Ovary (tissue), 9 donors: Measurements from ENCODE around the gene KPNA4. TPM values are rescaled to one million over a fixed set of nuclear protein-coding genes. Genes with fewer than 3 reads are reported as not detected.

Experiments used
- DNase-seq, 5 donors: peaks; one replicate each; pipeline ENCODE4 v3.0.0-alpha.2; 2019 to 2020
- H3K27ac ChIP-seq, 2 donors: fragments of 200-600 bp; one replicate each; pipeline versions ENCODE4 v1.5.1 to v1.8.0; 2019 to 2022
- H3K27me3 ChIP-seq: fragments of 200-600 bp; one replicate; pipeline ENCODE4 v1.8.0; 2022
- H3K36me3 ChIP-seq: fragments of 200-600 bp; sonication (generic); one replicate; pipeline ENCODE4 v1.5.1; 2019
- H3K4me1 ChIP-seq: one replicate; pipeline ENCODE4 v1.8.1; 2013; ENCODE audit warnings: mild to moderate bottlenecking, moderate library complexity; ENCODE audit not compliant: insufficient read depth
- H3K4me3 ChIP-seq: fragments of 200-600 bp; sonication (generic); one replicate; pipeline ENCODE4 v1.5.1; 2017
- H3K9me3 ChIP-seq, 2 donors: fragments of 200-600 bp in 1 of 2; sonication (generic) in 1 of 2; one replicate each; pipeline versions ENCODE4 v1.5.1 to v1.8.1; 2013 to 2019; ENCODE audit warnings: mild to moderate bottlenecking in 1 of 2, moderate library complexity in 1 of 2
- EP300 ChIP-seq: sonication (generic); formaldehyde crosslinking; IDR thresholded peaks from one replicate; pipeline ENCODE4 v1.6.1; 2017; ENCODE audit warnings: antibody characterized with exemption
- POLR2A ChIP-seq: fragments of 450-650 bp; IDR thresholded peaks from one replicate; pipeline ENCODE4 v1.6.1; 2017; ENCODE audit warnings: antibody characterized with exemption, mild to moderate bottlenecking, moderate library complexity
- WGBS, 3 donors: extraction: QIAGEN DNeasy Blood & Tissue Kit in 1 of 3; methylation state at CpG; one replicate each; pipeline versions ENCODE4 v1.1.5 to v1.1.7; 2013 to 2017; 5-methylcytosine and 5-hydroxymethylcytosine counted together
- intact Hi-C, 4 donors: fragments of 100-400 bp; cut with DNase I; formaldehyde crosslinking; loops; one replicate each; pipeline versions ENCODE4 v1.11.0 to v1.15.1; 2022 to 2023
- polyA plus RNA-seq, 2 donors: library from polyadenylated mRNA; stranded (reverse); fragments of 200-250 nt in 1 of 2; fragments of 350-450 nt in 1 of 2; fragmentation: Illumina TruSeq in 1 of 2; extraction: RNeasy Lipid Tissue Mini Kit (QIAGEN cat#74804) in 1 of 2; gene quantifications; one replicate each; pipeline ENCODE4 v1.2.3, GENCODE V29; 2013 to 2014
- total RNA-seq, 7 donors: library from RNA; depleted of rRNA in 2 of 7; stranded (reverse); fragments of >200 nt in 2 of 7; fragmentation: NEBNext Ultra II Directional in 3 of 7; extraction: Animal tissue kit (Norgen Biotek cat#: 25700) in 3 of 7; gene quantifications; one replicate each; pipeline versions ENCODE4 v1.1.0 to v1.2.4, GENCODE V29; 2016 to 2023
- TF ChIP-seq, protein P1 (sequence below), 3 donors: fragments of 450-650 bp in 2 of 3; fragments of 200-600 bp in 1 of 3; IDR thresholded peaks; one replicate each; pipeline versions ENCODE4 v1.5.1 to v1.8.0; 2016 to 2022; ENCODE audit warnings: antibody characterized with exemption in 3 of 3, mild to moderate bottlenecking in 1 of 3
- donor health status: DM: no; HTN: no; CAD: no; lungs with moderate emphysema.
- donor health status: DM: no; HTN: no; CAD: no.
- donor health status: Bipolar disorder and iron deficiency.
- donor health status: DM: yes; HTN: yes; CAD: no.
- donor health status: DM: no; HTN: no; CAD: no.
- donor health status: DM: yes; HTN: yes; CAD: no.

The KPNA4 gene
- total and polyA plus RNA-seq, 9 donors = 11.4 to 64.0 (median 36.8) TPM

DNA sequence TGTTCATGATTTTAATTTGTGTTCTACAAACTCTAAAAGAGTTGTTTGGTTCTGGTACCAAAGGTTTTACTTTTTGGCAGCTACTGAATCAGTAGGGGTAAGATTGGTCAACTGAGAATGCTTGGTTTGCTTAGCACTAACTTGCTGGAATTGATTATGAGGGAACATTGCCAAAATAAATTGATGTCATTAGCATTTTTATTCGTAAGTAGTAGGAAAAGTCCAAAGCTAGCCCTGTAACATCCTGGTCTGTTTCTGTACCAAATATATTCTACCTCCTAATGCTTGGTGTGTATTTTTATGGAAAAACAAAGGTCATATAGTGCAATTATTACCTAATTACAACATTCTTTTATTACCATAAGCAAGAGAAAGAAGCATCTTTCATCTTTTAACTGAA, 35.9 kb upstream of the KPNA4 start:
- Histone ChIP-seq H3K9me3 (no peaks in the 10 kb centered on the region), H3K4me3 (no peak overlapping the region), H3K27me3 (no peaks in the 10 kb centered on the region), H3K4me1 (no peaks in the 10 kb centered on the region), H3K36me3 (no peaks in the 10 kb centered on the region), H3K27ac (no peak overlapping the region)
- WGBS, 3 donors = 35 to 47% (median 44%) methylated on average over 1 of the region's 1 CpG
- intact Hi-C loops = no loop called here
- TF ChIP-seq, protein P1, sequence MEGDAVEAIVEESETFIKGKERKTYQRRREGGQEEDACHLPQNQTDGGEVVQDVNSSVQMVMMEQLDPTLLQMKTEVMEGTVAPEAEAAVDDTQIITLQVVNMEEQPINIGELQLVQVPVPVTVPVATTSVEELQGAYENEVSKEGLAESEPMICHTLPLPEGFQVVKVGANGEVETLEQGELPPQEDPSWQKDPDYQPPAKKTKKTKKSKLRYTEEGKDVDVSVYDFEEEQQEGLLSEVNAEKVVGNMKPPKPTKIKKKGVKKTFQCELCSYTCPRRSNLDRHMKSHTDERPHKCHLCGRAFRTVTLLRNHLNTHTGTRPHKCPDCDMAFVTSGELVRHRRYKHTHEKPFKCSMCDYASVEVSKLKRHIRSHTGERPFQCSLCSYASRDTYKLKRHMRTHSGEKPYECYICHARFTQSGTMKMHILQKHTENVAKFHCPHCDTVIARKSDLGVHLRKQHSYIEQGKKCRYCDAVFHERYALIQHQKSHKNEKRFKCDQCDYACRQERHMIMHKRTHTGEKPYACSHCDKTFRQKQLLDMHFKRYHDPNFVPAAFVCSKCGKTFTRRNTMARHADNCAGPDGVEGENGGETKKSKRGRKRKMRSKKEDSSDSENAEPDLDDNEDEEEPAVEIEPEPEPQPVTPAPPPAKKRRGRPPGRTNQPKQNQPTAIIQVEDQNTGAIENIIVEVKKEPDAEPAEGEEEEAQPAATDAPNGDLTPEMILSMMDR (IDR thresholded peaks at IDR 0.05) = no peak
- TF ChIP-seq POLR2A = no peak
- no peak for DNase-seq

- TF ChIP-seq EP300 (no peak), POLR2A (no peak)
- TF ChIP-seq, protein P1 (IDR thresholded peaks at IDR 0.05) = no peak
- no peaks in the 10 kb centered on the region for H3K27me3 ChIP-seq
- DNase-seq = no peak
- H3K36me3 ChIP-seq = no peaks in the 10 kb centered on the region
- intact Hi-C loops = no loop called here
- no peaks in the 10 kb centered on the region for H3K9me3 ChIP-seq
- WGBS, 3 donors = 72 to 85% (median 77%) methylated on average over 2 of the region's 2 CpGs
- no peaks in the 10 kb centered on the region for H3K4me1 ChIP-seq
- no peak overlapping the region for H3K4me3 ChIP-seq
- H3K27ac ChIP-seq = no peak overlapping the region
Observed at GRCh38 chr3:160598865-160599264, 33.5 kb upstream of the KPNA4 start.

DNA sequence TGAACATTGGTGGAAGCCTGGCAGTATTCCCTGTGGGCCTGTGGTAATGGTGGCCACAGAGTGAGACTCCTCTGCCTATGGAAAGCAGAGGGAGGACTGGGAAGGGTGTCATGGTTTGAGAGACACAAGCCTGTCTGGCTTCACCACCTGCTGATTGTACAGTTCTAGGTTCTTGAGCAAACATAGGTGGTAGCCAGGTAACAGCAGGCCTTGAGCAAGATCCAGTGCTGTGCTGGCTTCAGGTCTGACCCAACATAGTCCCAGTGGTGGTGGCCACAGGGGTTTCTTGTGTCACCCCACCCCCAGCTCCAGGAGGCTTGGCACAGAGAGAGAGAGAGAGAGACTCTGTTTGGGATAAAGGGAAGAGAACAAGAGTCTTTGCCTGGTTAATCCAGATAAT, 22.7 kb upstream of the KPNA4 start:
- DNase-seq = no peak
- H3K9me3 ChIP-seq = no peaks in the 10 kb centered on the region
- H3K4me3 ChIP-seq = no peak overlapping the region
- TF ChIP-seq EP300 = no peak
- TF ChIP-seq, protein P1 (IDR thresholded peaks at IDR 0.05) = no peak
- no peak for TF ChIP-seq POLR2A
- no peaks in the 10 kb centered on the region for H3K36me3 ChIP-seq
- H3K27me3 ChIP-seq = no peaks in the 10 kb centered on the region
- no peak overlapping the region for H3K27ac ChIP-seq
- no peaks in the 10 kb centered on the region for H3K4me1 ChIP-seq
- intact Hi-C loops = no loop called here

- no peaks in the 10 kb centered on the region for H3K27me3 ChIP-seq
- DNase-seq = no peak
- TF ChIP-seq EP300 (no peak), POLR2A (no peak)
- TF ChIP-seq, protein P1 (IDR thresholded peaks at IDR 0.05) = no peak
- H3K36me3 ChIP-seq = no peaks in the 10 kb centered on the region
- intact Hi-C loops = no loop called here
- H3K4me3 ChIP-seq = no peak overlapping the region
- H3K27ac ChIP-seq = no peak overlapping the region
- no peaks in the 10 kb centered on the region for H3K4me1 ChIP-seq
- H3K9me3 ChIP-seq = no peaks in the 10 kb centered on the region
- 90 to 100% (median 100%) methylated on average over 1 of the region's 1 CpG for WGBS, 3 donors
Observed at GRCh38 chr3:160587105-160587504, 21.7 kb upstream of the KPNA4 start.

GRCh38 chr3:160586679-160587078, 21.3 kb upstream of the KPNA4 start:
- no peak overlapping the region for H3K4me3 ChIP-seq
- H3K4me1 ChIP-seq = no peaks in the 10 kb centered on the region
- H3K9me3 ChIP-seq = no peaks in the 10 kb centered on the region
- H3K36me3 ChIP-seq = no peaks in the 10 kb centered on the region
- no peak for DNase-seq
- intact Hi-C loops = no loop called here
- 74 to 86% (median 84%) methylated on average over 3 of the region's 3 CpGs for WGBS, 3 donors
- no peak overlapping the region for H3K27ac ChIP-seq
- no peaks in the 10 kb centered on the region for H3K27me3 ChIP-seq
- TF ChIP-seq EP300 (no peak), POLR2A (no peak)
- TF ChIP-seq, protein P1 (IDR thresholded peaks at IDR 0.05) = no peak
